Measurements from ENCODE around the gene VWCE.
"Not testable (repeated sequence)": the region's sequence is repeated elsewhere in the genome, so short reads cannot be mapped to it uniquely, and the experiment has no call there.

DNA sequence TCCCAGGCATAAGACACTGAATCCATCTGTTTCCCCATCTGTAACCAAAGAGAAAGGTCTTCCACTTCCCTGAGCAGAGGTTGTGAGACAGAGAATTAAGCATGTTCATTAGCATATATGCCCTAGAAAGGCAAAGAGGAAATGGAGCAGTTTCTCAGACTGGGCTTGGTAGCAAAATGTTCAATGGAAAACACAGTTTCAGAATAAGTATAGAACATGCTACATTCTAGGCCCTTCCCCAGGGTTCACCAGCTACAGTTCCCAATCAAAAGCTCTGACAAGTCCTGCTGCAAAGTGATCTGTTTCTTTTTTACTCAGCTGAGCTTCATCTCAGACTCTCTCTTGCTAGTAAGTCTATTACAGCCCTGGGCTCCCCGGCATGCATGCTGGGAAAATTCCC is 42.8 kb downstream of the VWCE start:
- TF ChIP-seq EZH2phosphoT487, EZH2 (IDR thresholded peaks at IDR 0.05): not testable (repeated sequence)
- TF ChIP-seq, protein P1, sequence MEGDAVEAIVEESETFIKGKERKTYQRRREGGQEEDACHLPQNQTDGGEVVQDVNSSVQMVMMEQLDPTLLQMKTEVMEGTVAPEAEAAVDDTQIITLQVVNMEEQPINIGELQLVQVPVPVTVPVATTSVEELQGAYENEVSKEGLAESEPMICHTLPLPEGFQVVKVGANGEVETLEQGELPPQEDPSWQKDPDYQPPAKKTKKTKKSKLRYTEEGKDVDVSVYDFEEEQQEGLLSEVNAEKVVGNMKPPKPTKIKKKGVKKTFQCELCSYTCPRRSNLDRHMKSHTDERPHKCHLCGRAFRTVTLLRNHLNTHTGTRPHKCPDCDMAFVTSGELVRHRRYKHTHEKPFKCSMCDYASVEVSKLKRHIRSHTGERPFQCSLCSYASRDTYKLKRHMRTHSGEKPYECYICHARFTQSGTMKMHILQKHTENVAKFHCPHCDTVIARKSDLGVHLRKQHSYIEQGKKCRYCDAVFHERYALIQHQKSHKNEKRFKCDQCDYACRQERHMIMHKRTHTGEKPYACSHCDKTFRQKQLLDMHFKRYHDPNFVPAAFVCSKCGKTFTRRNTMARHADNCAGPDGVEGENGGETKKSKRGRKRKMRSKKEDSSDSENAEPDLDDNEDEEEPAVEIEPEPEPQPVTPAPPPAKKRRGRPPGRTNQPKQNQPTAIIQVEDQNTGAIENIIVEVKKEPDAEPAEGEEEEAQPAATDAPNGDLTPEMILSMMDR (IDR thresholded peaks at IDR 0.05): not testable (repeated sequence)
